ENCODE results near the gene SYPL1.

Gene SYPL1

DNA sequence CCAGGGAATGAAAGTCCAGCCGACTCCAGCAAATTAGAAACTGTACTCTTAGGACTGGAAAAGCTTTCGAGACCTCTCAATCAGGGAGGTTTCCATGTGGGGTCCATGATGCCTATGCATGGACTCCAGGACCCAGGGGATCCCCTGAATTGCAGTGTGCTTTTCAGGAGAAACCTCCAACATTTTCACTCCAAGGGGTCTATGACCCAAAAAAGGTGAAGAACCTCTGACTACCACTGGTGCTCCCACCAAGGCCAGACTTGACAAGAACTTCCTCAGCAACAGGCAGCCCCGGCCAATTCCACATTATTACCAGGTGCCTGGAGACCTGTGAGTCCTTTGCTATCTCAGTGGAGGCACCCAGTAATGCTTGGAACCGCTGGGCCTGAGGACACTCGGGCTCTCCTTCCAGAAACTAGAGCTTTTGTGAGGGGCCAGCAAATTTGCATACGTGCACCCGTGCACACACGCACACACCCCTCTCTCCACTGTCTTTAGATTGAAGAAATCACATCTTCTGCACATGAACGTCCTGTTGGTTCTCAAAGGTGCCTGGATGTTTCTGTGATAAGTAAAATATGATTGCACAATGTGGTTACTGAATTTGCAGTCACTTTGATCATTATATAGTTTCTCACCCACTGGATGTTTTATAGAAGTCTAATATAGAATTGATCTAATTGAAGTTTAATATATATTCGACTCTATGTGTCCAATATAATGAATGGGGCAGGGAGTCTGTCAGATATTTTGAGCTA is 54.7 kb downstream of the SYPL1 start:
- H3K36me3 ChIP-seq = no peaks in the 10 kb centered on the region
- 0 out of 2 replicates have a peak, but pooled peaks cover 2% of the 10 kb centered on the region for H3K4me1 ChIP-seq
- H3K4me3 ChIP-seq (ENCODE audit: low read depth, low read length) = no peak overlapping the region; the same call in 1 of the 2 replicates
- H3K9me3 ChIP-seq = no peaks in the 10 kb centered on the region
- TF ChIP-seq CTCF (IDR thresholded peaks at IDR 0.05; ENCODE audit: low read depth, low read length) = no peak
- DNase-seq = no peak
- H3K27me3 ChIP-seq = no peaks in the 10 kb centered on the region

- H3K4me3 ChIP-seq (ENCODE audit: low read depth, low read length) = no peak overlapping the region; the same call in 1 of the 2 replicates
- peak; percentile 78 for DNase-seq
Observed at GRCh38 chr7:106056513-106057203, 55.5 kb downstream of the SYPL1 start.

DNA sequence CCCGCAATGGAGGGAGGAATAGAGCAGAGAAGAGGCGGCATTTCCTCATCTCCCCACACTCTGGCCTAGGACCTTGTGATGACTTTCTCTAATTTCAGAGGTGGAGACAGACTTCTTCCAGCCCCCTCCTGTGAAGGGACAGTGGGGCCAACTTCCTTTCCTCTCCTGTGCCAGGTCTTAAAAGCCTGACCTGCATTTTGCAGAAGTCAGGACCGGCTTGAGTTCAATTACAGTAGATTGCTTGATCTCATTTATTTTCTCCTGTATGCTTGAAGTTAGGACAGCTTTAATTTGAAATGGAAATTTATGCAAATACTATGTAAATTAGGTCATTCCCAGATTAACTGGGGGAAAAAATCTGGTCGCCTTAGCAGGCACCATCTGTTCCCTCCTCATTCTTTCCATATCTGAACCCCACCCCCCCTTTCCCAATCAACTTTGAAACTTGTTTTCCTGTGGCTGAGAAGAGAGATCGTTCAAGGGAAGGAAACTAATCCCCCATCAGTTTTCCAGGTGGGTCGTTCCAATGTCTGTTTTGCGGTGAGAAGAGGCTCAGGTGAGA is 57.1 kb downstream of the SYPL1 start:
- no peak for DNase-seq

More at GRCh38 chr7:106056513-106057203, 55.5 kb downstream of the SYPL1 start:
- H3K27me3 ChIP-seq = no peaks in the 10 kb centered on the region
- H3K4me1 ChIP-seq = 0 out of 2 replicates have a peak, but pooled peaks cover 2% of the 10 kb centered on the region
- H3K9me3 ChIP-seq = no peaks in the 10 kb centered on the region
- no peaks in the 10 kb centered on the region for H3K36me3 ChIP-seq
- peak; percentile 96 for TF ChIP-seq CTCF (IDR thresholded peaks at IDR 0.05; ENCODE audit: low read depth, low read length)

DNA sequence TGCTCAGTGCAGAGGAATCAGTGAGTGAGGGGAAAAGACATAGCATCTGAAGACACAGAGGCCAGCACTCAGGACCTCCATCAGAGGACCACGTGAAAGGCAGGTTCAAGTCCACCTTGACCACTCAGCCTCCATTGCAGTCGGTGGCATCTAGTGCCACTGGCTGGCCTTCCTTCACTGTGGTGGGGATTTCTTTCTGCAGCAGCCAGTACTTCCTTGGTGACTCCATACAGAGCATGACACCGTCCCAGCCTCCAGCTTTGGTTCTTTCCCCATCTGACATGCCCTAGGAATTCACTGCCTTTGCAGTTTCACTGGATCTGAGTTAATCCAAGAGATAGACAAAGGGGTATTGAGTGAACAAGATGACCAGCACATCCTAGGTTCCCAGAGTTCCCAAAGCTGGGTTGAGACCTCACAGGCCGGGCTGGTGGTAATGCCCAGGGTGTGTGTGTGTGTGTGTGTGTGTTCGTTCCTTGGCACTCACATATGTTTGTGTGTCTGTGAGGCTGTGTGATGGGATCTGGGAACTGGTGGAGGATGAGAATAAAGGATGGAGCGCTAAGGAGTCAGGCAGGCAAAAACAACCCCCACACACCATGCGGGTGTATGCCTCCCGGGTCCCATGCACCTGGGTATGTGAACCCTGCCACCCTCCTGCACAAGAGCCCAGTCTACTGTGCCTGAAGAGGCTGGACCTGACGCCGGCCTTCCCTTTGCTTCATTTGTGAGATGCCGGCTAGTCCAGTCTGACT is 57.8 kb downstream of the SYPL1 start:
- no peak for DNase-seq
- Histone ChIP-seq H3K36me3 (no peaks in the 10 kb centered on the region), H3K27me3 (no peaks in the 10 kb centered on the region), H3K4me3 (ENCODE audit: low read depth, low read length) (no peak overlapping the region), H3K4me1 (0 out of 2 replicates have a peak, but pooled peaks cover 2% of the 10 kb centered on the region), H3K9me3 (no peaks in the 10 kb centered on the region)
- TF ChIP-seq CTCF (IDR thresholded peaks at IDR 0.05; ENCODE audit: low read depth, low read length) = no peak

More for the DNA sequence above, 57.1 kb downstream of the SYPL1 start:
- Histone ChIP-seq H3K9me3 (no peaks in the 10 kb centered on the region), H3K4me3 (ENCODE audit: low read depth, low read length) (no peak overlapping the region), H3K4me1 (0 out of 2 replicates have a peak, but pooled peaks cover 2% of the 10 kb centered on the region), H3K27me3 (no peaks in the 10 kb centered on the region), H3K36me3 (no peaks in the 10 kb centered on the region)
- TF ChIP-seq CTCF (IDR thresholded peaks at IDR 0.05; ENCODE audit: low read depth, low read length) = no peak

DNA sequence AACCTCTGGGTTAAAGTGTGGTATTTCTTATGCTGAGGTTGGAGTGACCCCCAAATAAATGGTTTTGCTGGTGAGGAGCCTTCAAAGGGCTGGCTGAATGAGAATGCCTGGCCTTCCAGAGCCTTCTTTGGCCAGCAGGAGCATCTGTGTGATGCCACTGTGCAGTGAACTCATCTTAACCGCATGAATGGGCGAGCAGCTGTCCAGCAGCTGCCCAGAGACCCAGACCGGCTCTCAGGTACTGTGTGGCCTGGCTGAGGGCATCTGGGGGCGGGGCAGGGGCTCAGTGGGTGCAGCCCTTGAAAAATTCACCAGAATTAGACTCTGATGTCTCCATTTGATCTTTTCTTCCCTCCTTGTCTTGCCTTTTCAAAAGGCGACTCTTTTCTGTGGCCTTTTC is 59.0 kb downstream of the SYPL1 start:
- Histone ChIP-seq H3K4me1 (0 out of 2 replicates have a peak, but pooled peaks cover 2% of the 10 kb centered on the region), H3K9me3 (no peaks in the 10 kb centered on the region), H3K36me3 (no peaks in the 10 kb centered on the region), H3K27me3 (no peaks in the 10 kb centered on the region), H3K4me3 (ENCODE audit: low read depth, low read length) (no peak overlapping the region)
- no peak for TF ChIP-seq CTCF (IDR thresholded peaks at IDR 0.05; ENCODE audit: low read depth, low read length)
- DNase-seq = no peak
